NK-92 (cell line): ENCODE data around the gene OTOP3.
"Not testable (repeated sequence)": the region's sequence is repeated elsewhere in the genome, so short reads cannot be mapped to it uniquely, and the experiment has no call there.

ENCODE experiments used
- DNase-seq: peaks from one replicate; lab custom pipeline; 2025; ENCODE audit not compliant: unreplicated experiment; lab: John Stamatoyannopoulos, UW

Gene OTOP3

GRCh38 chr17:74935585-74936469, at the start of gene OTOP3:
Gene OTOP3 (plus strand): TSS chr17:74935898. CDS start chr17:74935922, 24 bp downstream.
- no peak for DNase-seq

GRCh38 chr17:74888469-74888868, 47.2 kb upstream of the OTOP3 start:
- no peak for DNase-seq

GRCh38 chr17:74890554-74890953, 45.1 kb upstream of the OTOP3 start:
- DNase-seq: no peak

GRCh38 chr17:74892013-74892841, 43.5 kb upstream of the OTOP3 start:
- DNase-seq: no peak

- DNase-seq: no peak
These were observed 42.5 kb upstream of the OTOP3 start, which contains the start of gene FADS6 for GRCh38 chr17:74892974-74893911. Gene FADS6 (minus strand): TSS chr17:74893633. CDS start chr17:74893595, 38 bp downstream.

GRCh38 chr17:74893936-74894671, 41.6 kb upstream of the OTOP3 start:
- DNase-seq: no peak

- no peak for DNase-seq
These were observed 37.2 kb upstream of the OTOP3 start for GRCh38 chr17:74898376-74898946.

- no peak for DNase-seq
These were observed 35.5 kb upstream of the OTOP3 start for GRCh38 chr17:74900208-74900607.

- no peak for DNase-seq
These were observed 34.2 kb upstream of the OTOP3 start for GRCh38 chr17:74901353-74902135.

GRCh38 chr17:74903034-74903433, 32.7 kb upstream of the OTOP3 start:
- no peak for DNase-seq

GRCh38 chr17:74903671-74904070, 32.0 kb upstream of the OTOP3 start:
- DNase-seq: no peak

GRCh38 chr17:74904687-74905409, 30.9 kb upstream of the OTOP3 start:
- no peak for DNase-seq

- DNase-seq: not testable (repeated sequence)
These were observed 29.4 kb upstream of the OTOP3 start for GRCh38 chr17:74906214-74906793.

- no peak for DNase-seq
These were observed 28.7 kb upstream of the OTOP3 start for GRCh38 chr17:74907012-74907411.

GRCh38 chr17:74909097-74909496, 26.6 kb upstream of the OTOP3 start:
- not testable (repeated sequence) for DNase-seq

- DNase-seq: not testable (repeated sequence)
These were observed 24.3 kb upstream of the OTOP3 start for GRCh38 chr17:74911423-74911822.

GRCh38 chr17:74916136-74916850, 19.4 kb upstream of the OTOP3 start:
- no peak for DNase-seq
